ENCODE data around the gene NRL.

DNA sequence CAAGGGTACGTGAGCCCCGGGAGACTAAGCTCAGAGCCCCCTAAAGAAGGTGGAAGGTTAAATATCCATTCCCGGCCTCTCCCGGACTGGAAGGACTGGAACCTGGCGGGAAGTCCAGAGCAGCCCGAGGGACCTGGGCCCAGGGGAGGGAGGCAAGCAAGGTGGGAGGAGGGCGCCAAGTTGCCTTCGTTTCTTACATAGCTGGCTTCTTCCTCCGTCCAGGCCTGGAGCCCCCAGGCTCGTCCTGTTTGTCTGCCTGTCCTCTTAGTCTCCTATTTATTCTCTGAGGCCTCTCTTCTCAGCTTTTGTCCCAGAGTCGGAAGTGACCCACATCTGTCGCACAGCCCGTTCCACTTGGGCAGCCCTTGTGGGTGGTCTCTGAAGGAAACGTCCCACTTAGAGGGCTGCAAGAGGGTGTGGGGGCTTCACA, 19.9 kb downstream of the NRL start:
- TF ChIP-seq, protein P1, sequence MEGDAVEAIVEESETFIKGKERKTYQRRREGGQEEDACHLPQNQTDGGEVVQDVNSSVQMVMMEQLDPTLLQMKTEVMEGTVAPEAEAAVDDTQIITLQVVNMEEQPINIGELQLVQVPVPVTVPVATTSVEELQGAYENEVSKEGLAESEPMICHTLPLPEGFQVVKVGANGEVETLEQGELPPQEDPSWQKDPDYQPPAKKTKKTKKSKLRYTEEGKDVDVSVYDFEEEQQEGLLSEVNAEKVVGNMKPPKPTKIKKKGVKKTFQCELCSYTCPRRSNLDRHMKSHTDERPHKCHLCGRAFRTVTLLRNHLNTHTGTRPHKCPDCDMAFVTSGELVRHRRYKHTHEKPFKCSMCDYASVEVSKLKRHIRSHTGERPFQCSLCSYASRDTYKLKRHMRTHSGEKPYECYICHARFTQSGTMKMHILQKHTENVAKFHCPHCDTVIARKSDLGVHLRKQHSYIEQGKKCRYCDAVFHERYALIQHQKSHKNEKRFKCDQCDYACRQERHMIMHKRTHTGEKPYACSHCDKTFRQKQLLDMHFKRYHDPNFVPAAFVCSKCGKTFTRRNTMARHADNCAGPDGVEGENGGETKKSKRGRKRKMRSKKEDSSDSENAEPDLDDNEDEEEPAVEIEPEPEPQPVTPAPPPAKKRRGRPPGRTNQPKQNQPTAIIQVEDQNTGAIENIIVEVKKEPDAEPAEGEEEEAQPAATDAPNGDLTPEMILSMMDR (IDR thresholded peaks at IDR 0.05; ENCODE audit: low read length), result no peak
- no peak for TF ChIP-seq EZH2 (IDR thresholded peaks at IDR 0.05; ENCODE audit: borderline replicate concordance, low read length)
